HCT116 (cell line): ENCODE results near the gene MAN2A2.

ENCODE experiments used
- CEBPB ChIP-seq: IDR thresholded peaks from 2 replicates; pipeline ENCODE4 v1.6.1; 2012; ENCODE audit warnings: low read depth
- CTCF ChIP-seq, 3 experiments: fragments of 200-600 bp in 1 of 3; sonication (generic) in 1 of 3; IDR thresholded peaks in 2 of 3; conservative IDR thresholded peaks in 1 of 3; 2 replicates each; pipeline ENCODE4 v1.5.1; 2012 to 2017; ENCODE audit warnings: low read depth in 2 of 3, low read length in 2 of 3, antibody characterized with exemption in 1 of 3, borderline replicate concordance in 1 of 3, control low read depth in 1 of 3, mild to moderate bottlenecking in 1 of 3, mixed read lengths in 1 of 3, mixed run types in 1 of 3, moderate library complexity in 1 of 3; ENCODE audit not compliant: insufficient read depth in 1 of 3
- ELF1 ChIP-seq: IDR thresholded peaks from 2 replicates; pipeline ENCODE4 v1.6.1; 2012; ENCODE audit warnings: low read depth, borderline replicate concordance
- EZH2 ChIP-seq: fragments of 200-600 bp; sonication (generic); IDR thresholded peaks from 2 replicates; pipeline ENCODE4 v1.6.1; 2017; ENCODE audit warnings: antibody characterized with exemption, mixed run types
- EZH2phosphoT487 ChIP-seq: fragments of 200-600 bp; IDR thresholded peaks from 2 replicates; pipeline ENCODE4 v1.6.1; 2018; ENCODE audit warnings: antibody characterized with exemption, borderline replicate concordance
- FOSL1 ChIP-seq: IDR thresholded peaks from 2 replicates; pipeline ENCODE4 v1.6.1; 2012; ENCODE audit warnings: low read depth
- POLR2A ChIP-seq: IDR thresholded peaks from 2 replicates; pipeline ENCODE4 v1.7.0; 2011; ENCODE audit warnings: borderline replicate concordance; ENCODE audit not compliant: insufficient read depth, insufficient read length; ENCODE audit errors: extremely low read depth
- POLR2AphosphoS5 ChIP-seq: IDR thresholded peaks from 2 replicates; pipeline ENCODE4 v1.6.1; 2011; ENCODE audit warnings: mild to moderate bottlenecking, low read depth, low read length, moderate library complexity
- ZNF274 ChIP-seq: fragments of 200-500 bp; sonication (Bioruptor generic); IDR thresholded peaks from 2 replicates; pipeline ENCODE4 v1.6.1; 2014; ENCODE audit warnings: mild to moderate bottlenecking, low read depth, low read length, inconsistent platforms

DNA sequence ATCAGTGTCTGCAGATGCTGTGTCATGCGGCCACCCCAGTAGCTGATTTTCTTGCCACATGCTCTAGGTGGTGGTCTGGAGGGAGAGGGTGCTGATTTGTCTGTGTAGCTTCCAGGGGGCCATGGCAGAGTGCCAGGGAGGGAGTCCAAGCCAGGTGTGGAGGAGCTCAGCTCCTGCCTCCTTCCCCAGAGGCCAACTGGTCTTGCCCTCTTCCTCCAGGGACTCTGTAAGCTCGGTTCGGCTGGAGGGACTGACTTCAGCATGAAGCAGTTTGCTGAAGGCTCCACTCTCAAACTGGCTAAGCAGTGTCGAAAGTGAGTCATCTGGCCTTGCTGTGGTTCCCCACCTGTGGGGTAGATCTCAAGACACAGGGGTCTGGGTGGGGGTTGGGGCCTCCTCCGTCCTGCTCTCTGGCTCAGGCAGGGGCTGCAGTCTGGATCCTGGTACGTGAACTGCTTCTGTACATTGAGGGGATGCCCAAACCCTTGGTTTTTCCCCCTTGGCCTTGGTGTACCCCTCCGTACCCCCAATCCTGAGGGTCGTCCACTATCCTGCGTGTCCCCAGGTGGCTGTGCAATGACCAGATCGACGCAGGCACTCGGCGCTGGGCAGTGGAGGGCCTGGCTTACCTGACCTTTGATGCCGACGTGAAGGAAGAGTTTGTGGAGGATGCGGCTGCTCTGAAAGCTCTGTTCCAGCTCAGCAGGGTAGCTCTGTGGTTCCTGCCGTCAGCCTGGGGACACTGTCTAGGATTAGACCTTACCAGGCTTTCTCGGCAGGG lies 44.7 kb downstream of the MAN2A2 start:
- no peak for TF ChIP-seq EZH2
- no peak for TF ChIP-seq CTCF (IDR thresholded peaks at IDR 0.05 in 2 of 3, conservative IDR thresholded peaks at IDR 0.05 in 1 of 3; ENCODE audit: borderline replicate concordance in 1 of 3, insufficient read depth in 1 of 3, low read depth in 2 of 3, low read length in 2 of 3)
- TF ChIP-seq EZH2phosphoT487 = no peak
- TF ChIP-seq CEBPB = no peak
- no peak for TF ChIP-seq FOSL1
- no peak for TF ChIP-seq POLR2AphosphoS5
- TF ChIP-seq ZNF274 = no peak
- no peak for TF ChIP-seq POLR2A
- no peak for TF ChIP-seq ELF1
